Upper lobe of right lung (tissue), 1 donor: ENCODE measurements around the gene FNDC8. TPM values are rescaled to one million over a fixed set of nuclear protein-coding genes. Genes with fewer than 3 reads are reported as not detected.

Experiments used
- ATAC-seq: fragments of 200-7000 bp; cut with Tn5 transposase; one replicate; pipeline ENCODE4 v1.9.1; 2020; ENCODE audit warnings: mild to moderate bottlenecking, moderate library complexity
- DNase-seq: peaks from one replicate; pipeline ENCODE4 v3.0.0-alpha.2; 2020
- H3K27ac ChIP-seq: fragments of 200-600 bp; one replicate; pipeline ENCODE4 v1.8.0; 2022
- H3K27me3 ChIP-seq: fragments of 200-600 bp; one replicate; pipeline ENCODE4 v1.8.0; 2022; ENCODE audit warnings: mild to moderate bottlenecking
- H3K36me3 ChIP-seq: fragments of 200-600 bp; one replicate; pipeline ENCODE4 v1.8.0; 2022
- H3K4me1 ChIP-seq: fragments of 200-600 bp; one replicate; pipeline ENCODE4 v1.8.0; 2022
- H3K4me3 ChIP-seq: fragments of 200-600 bp; one replicate; pipeline ENCODE4 v1.8.0; 2022; ENCODE audit warnings: mild to moderate bottlenecking
- H3K9me3 ChIP-seq: fragments of 200-600 bp; one replicate; pipeline ENCODE4 v1.8.0; 2022
- CTCF ChIP-seq: fragments of 200-600 bp; IDR thresholded peaks from one replicate; pipeline ENCODE4 v1.8.0; 2022; ENCODE audit warnings: antibody characterized with exemption
- intact Hi-C: fragments of 100-400 bp; cut with DNase I; formaldehyde crosslinking; loops from one replicate; pipeline ENCODE4 v1.11.0; 2022
- total RNA-seq: library from RNA; stranded (reverse); fragmentation: NEBNext Ultra II Directional; extraction: Animal tissue kit (Norgen Biotek cat#: 25700); gene quantifications from one replicate; pipeline ENCODE4 v1.2.1, GENCODE V29; 2021
- donor health status: DM: no; HTN: yes; CAD: no; lungs with severe emphysema.

FNDC8 gene
- total RNA-seq, 1 donor from 2014 or later, result not detected

- Histone ChIP-seq H3K27ac (no peak overlapping the region), H3K36me3 (no peaks in the 10 kb centered on the region), H3K9me3 (no peaks in the 10 kb centered on the region), H3K27me3 (no peaks in the 10 kb centered on the region), H3K4me3 (no peak overlapping the region), H3K4me1 (peaks cover 16% of the 10 kb centered on the region)
- DNase-seq (no peak), ATAC-seq (no peak)
- no peak for TF ChIP-seq CTCF
- intact Hi-C loops, result no loop called here
Observed at GRCh38 chr17:35116845-35117244, 4.6 kb upstream of the FNDC8 start.

- intact Hi-C loops, result no loop called here
- no peak overlapping the region for H3K27ac ChIP-seq
- H3K4me3 ChIP-seq, result no peak overlapping the region
- H3K4me1 ChIP-seq, result peaks cover 16% of the 10 kb centered on the region
- ATAC-seq, result no peak
- no peaks in the 10 kb centered on the region for H3K27me3 ChIP-seq
- no peaks in the 10 kb centered on the region for H3K36me3 ChIP-seq
- peak; percentile 8 for TF ChIP-seq CTCF
- DNase-seq, result no peak
- no peaks in the 10 kb centered on the region for H3K9me3 ChIP-seq
Observed at GRCh38 chr17:35117984-35118383, 3.4 kb upstream of the FNDC8 start.

GRCh38 chr17:35119370-35120165, 1.8 kb upstream of the FNDC8 start, which contains the start of gene RAD51D:
RAD51D (minus strand) TSS chr17:35119860; CDS start chr17:35119613, 247 bp downstream.
- peak within 1 kb of the TSS; percentile 83 for H3K27ac ChIP-seq
- H3K4me1 ChIP-seq, result peaks cover 16% of the 10 kb centered on the region
- H3K9me3 ChIP-seq, result no peaks in the 10 kb centered on the region
- H3K4me3 ChIP-seq, result peak within 1 kb of the TSS; percentile 91
- H3K36me3 ChIP-seq, result no peaks in the 10 kb centered on the region
- TF ChIP-seq CTCF, result peak; percentile 87
- no peaks in the 10 kb centered on the region for H3K27me3 ChIP-seq
- DNase-seq (peak; percentile 89), ATAC-seq (peak; percentile 98)
- intact Hi-C loops, result no loop called here

GRCh38 chr17:35127751-35128514, 6.5 kb downstream of the FNDC8 start:
- ATAC-seq (peak; percentile 48), DNase-seq (no peak)
- no peak for TF ChIP-seq CTCF
- Histone ChIP-seq H3K27ac (peak overlapping the region; percentile 53), H3K36me3 (peaks cover 16% of the 10 kb centered on the region), H3K4me3 (no peak overlapping the region), H3K4me1 (peaks cover 8% of the 10 kb centered on the region), H3K27me3 (no peaks in the 10 kb centered on the region), H3K9me3 (no peaks in the 10 kb centered on the region)
- intact Hi-C loops, result no loop called here

GRCh38 chr17:35129154-35129972, 7.9 kb downstream of the FNDC8 start:
- ATAC-seq, result no peak
- peaks cover 30% of the 10 kb centered on the region for H3K36me3 ChIP-seq
- peak overlapping the region; percentile 8 for H3K27ac ChIP-seq
- no peaks in the 10 kb centered on the region for H3K27me3 ChIP-seq
- DNase-seq, result no peak
- no peaks in the 10 kb centered on the region for H3K9me3 ChIP-seq
- TF ChIP-seq CTCF, result no peak
- intact Hi-C loops, result no loop called here
- H3K4me1 ChIP-seq, result peaks cover 8% of the 10 kb centered on the region
- H3K4me3 ChIP-seq, result no peak overlapping the region
